Astrocyte of the cerebellum (primary cell): ENCODE data around the gene TBC1D23.
"Not testable (repeated sequence)": the region's sequence is repeated elsewhere in the genome, so short reads cannot be mapped to it uniquely, and the experiment has no call there.

Source experiments
- DNase-seq: peaks from one replicate; pipeline ENCODE4 v3.0.0-alpha.2; 2011; ENCODE audit warnings: low read depth
- H3K4me3 ChIP-seq: 2 replicates; pipeline ENCODE4 v1.5.1; 2011; ENCODE audit warnings: mild to moderate bottlenecking, low read depth, low read length, moderate library complexity
- CTCF ChIP-seq: IDR thresholded peaks from 2 replicates; pipeline ENCODE4 v1.5.1; 2012; ENCODE audit warnings: low read length, low read depth, moderate library complexity, mild to moderate bottlenecking; ENCODE audit errors: missing control alignments
- in situ Hi-C: cut with HindIII; loops from 2 replicates; pipeline ENCODE4 v1.10.0; 2017; ENCODE audit warnings: low sequenced_read_pairs

TBC1D23 gene

GRCh38 chr3:100252001-100252400, 8.8 kb upstream of the TBC1D23 start:
- H3K4me3 ChIP-seq = no peak overlapping the region
- no peak for DNase-seq
- in situ Hi-C loops = no loop called here
- no peak for TF ChIP-seq CTCF

GRCh38 chr3:100254168-100254777, 6.5 kb upstream of the TBC1D23 start:
- H3K4me3 ChIP-seq = no peak overlapping the region
- peak; percentile 62 for DNase-seq
- in situ Hi-C loops = no loop called here
- TF ChIP-seq CTCF = peak; percentile 86

DNA sequence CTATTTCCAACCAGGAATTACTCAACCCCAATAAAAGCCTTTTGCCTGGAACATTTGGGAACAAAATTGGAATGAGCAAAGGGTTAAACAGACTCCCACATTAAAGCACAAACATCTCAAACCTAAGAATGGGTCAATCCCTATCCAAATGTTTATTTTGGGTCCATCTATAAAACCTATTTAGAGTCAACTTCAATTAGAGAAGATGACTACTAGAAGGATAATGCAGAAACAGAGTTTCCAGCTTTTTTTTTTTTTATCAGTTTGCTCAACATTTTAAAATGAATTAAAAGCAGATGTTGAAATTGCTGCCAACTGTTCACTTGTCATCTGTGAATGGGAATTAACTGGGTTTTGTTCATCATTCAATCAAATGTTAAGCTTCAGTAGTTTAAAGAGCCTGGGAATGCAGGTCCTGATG, 4.1 kb upstream of the TBC1D23 start:
- in situ Hi-C loops = no loop called here
- DNase-seq = no peak
- no peak overlapping the region for H3K4me3 ChIP-seq
- TF ChIP-seq CTCF = no peak

GRCh38 chr3:100257586-100257985, 3.2 kb upstream of the TBC1D23 start:
- DNase-seq = no peak
- no peak overlapping the region for H3K4me3 ChIP-seq
- in situ Hi-C loops = no loop called here
- TF ChIP-seq CTCF = no peak

GRCh38 chr3:100260081-100260684, 609 bp upstream of the TBC1D23 start:
- in situ Hi-C loops = no loop called here
- TF ChIP-seq CTCF = peak; percentile 5
- peak overlapping the region; percentile 81 for H3K4me3 ChIP-seq
- DNase-seq = no peak

GRCh38 chr3:100261485-100261903, 702 bp downstream of the TBC1D23 start:
- in situ Hi-C loops = no loop called here
- TF ChIP-seq CTCF = no peak
- peak overlapping the region; percentile 81 for H3K4me3 ChIP-seq
- no peak for DNase-seq

DNA sequence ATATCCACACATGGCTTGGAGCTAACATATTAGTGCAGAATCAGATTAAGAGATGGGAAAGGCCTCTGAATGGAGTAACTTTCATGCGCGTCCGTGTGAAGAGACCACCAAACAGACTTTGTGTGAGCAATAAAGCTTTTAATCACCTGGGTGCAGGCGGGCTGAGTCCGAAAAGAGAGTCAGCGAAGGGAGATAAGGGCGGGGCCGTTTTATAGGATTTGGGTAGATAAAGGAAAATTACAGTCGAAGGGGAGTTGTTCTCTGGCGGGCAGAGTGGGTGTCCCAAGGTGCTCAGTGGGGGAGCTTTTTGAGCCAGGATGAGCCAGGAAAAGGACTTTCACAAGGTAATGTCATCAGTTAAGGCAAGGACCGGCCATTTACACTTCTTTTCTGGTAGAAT, 2.1 kb downstream of the TBC1D23 start:
- DNase-seq, in situ Hi-C loops, H3K4me3 ChIP-seq: not testable (repeated sequence)
